ENCODE results near the gene PRPF40B. TPM values are rescaled to one million over a fixed set of nuclear protein-coding genes. Genes with fewer than 3 reads are reported as not detected.

The PRPF40B gene
- total RNA-seq, 1 experiment from 2014 or later, result 27.5 TPM

- intact Hi-C loops (cut with micrococcal nuclease; ENCODE audit: unreplicated experiment), result loop anchor here (5.0 kb wide), 1 partner anchor 275 kb away; the partner anchor contains the start of gene DNAJC22
- H3K9me3 ChIP-seq (ENCODE audit: insufficient read depth, low read depth), result no peaks in the 10 kb centered on the region
- TSS peak; percentile 99 for BruUV-seq (replicated peaks)
- TF ChIP-seq, protein P1, sequence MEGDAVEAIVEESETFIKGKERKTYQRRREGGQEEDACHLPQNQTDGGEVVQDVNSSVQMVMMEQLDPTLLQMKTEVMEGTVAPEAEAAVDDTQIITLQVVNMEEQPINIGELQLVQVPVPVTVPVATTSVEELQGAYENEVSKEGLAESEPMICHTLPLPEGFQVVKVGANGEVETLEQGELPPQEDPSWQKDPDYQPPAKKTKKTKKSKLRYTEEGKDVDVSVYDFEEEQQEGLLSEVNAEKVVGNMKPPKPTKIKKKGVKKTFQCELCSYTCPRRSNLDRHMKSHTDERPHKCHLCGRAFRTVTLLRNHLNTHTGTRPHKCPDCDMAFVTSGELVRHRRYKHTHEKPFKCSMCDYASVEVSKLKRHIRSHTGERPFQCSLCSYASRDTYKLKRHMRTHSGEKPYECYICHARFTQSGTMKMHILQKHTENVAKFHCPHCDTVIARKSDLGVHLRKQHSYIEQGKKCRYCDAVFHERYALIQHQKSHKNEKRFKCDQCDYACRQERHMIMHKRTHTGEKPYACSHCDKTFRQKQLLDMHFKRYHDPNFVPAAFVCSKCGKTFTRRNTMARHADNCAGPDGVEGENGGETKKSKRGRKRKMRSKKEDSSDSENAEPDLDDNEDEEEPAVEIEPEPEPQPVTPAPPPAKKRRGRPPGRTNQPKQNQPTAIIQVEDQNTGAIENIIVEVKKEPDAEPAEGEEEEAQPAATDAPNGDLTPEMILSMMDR (conservative IDR thresholded peaks at IDR 0.05), result no peak
- TF ChIP-seq EZH2 (IDR thresholded peaks at IDR 0.05; ENCODE audit: low read depth), result no peak
- peak in 1 of 2 experiments; percentile 39 for DNase-seq
- ChIA-PET CTCF (interaction anchor here (0.5 to 0.7 kb wide), 6 partner anchors 12 to 770 kb away, joined by 3 to 8 read pairs (median 4); partner anchors contain the start of gene DNAJC22), POLR2A (ENCODE audit: unreplicated experiment) (interaction anchor here (0.6 to 0.7 kb wide), 4 partner anchors 59 to 486 kb away, joined by 4 to 6 read pairs (median 4); no protein-coding TSS in a partner anchor)
- H3K79me2 ChIP-seq (ENCODE audit: low read depth), result no peaks in the 10 kb centered on the region
- H3K27ac ChIP-seq, result peak overlapping the region; percentile 56
- H3K9me2 ChIP-seq (ENCODE audit: insufficient read depth), result no peaks in the 10 kb centered on the region
- peak overlapping the region; percentile 98 for H3K4me2 ChIP-seq
- H3K36me3 ChIP-seq (ENCODE audit: low read depth), result no peaks in the 10 kb centered on the region
- H3K27me3 ChIP-seq (ENCODE audit: insufficient read depth, low read depth), result no peaks in the 10 kb centered on the region
- H3F3A ChIP-seq (ENCODE audit: insufficient read depth, low read depth), result peaks cover 67% of the 10 kb centered on the region
- peaks cover 48% of the 10 kb centered on the region for H3K4me1 ChIP-seq (replicated peaks; ENCODE audit: insufficient read depth)
- H4K20me1 ChIP-seq (ENCODE audit: insufficient read depth), result no peaks in the 10 kb centered on the region
- H2AFZ ChIP-seq, result peak overlapping the region; percentile 95
- peak overlapping the region; percentile 97 for H3K4me3 ChIP-seq
Observed at GRCh38 chr12:49622501-49623141, 740 bp upstream of the PRPF40B start.

- Histone ChIP-seq H3K27ac (peak overlapping the region; percentile 63), H3K4me2 (peak overlapping the region; percentile 22), H3K36me3 (ENCODE audit: low read depth) (no peaks in the 10 kb centered on the region), H3K9me3 (ENCODE audit: insufficient read depth, low read depth) (no peaks in the 10 kb centered on the region), H3K79me2 (ENCODE audit: low read depth) (no peaks in the 10 kb centered on the region), H4K20me1 (ENCODE audit: insufficient read depth) (no peaks in the 10 kb centered on the region), H3K4me1 (replicated peaks; ENCODE audit: insufficient read depth) (peaks cover 35% of the 10 kb centered on the region), H3K4me3 (no peak overlapping the region), H3K27me3 (ENCODE audit: insufficient read depth, low read depth) (no peaks in the 10 kb centered on the region), H3F3A (ENCODE audit: insufficient read depth, low read depth) (peaks cover 58% of the 10 kb centered on the region), H2AFZ (peak overlapping the region; percentile 12; the same call in 1 of the 2 replicates), H3K9me2 (ENCODE audit: insufficient read depth) (no peaks in the 10 kb centered on the region)
- TF ChIP-seq EZH2 (IDR thresholded peaks at IDR 0.05; ENCODE audit: low read depth), result no peak
- TF ChIP-seq, protein P1 (conservative IDR thresholded peaks at IDR 0.05), result no peak
- BruUV-seq (replicated peaks), result TSS peak; percentile 21
- ChIA-PET CTCF (interaction anchor here (0.5 to 0.7 kb wide), 4 partner anchors 13 to 352 kb away, joined by 3 to 5 read pairs (median 4); no protein-coding TSS in a partner anchor), POLR2A (ENCODE audit: unreplicated experiment) (interaction anchor here (0.6 kb wide), 1 partner anchor 24 kb away, joined by 4 read pairs; no protein-coding TSS in a partner anchor)
- DNase-seq, result peak; percentile 42 to 87
- intact Hi-C loops (cut with micrococcal nuclease; ENCODE audit: unreplicated experiment), result loop anchor here (2.0 to 5.0 kb wide), 2 partner anchors 18 to 278 kb away; partner anchors contain the start of gene DNAJC22
Observed at GRCh38 chr12:49624921-49625577, 1.7 kb downstream of the PRPF40B start.

- H3K27me3 ChIP-seq (ENCODE audit: insufficient read depth, low read depth), result no peaks in the 10 kb centered on the region
- no peaks in the 10 kb centered on the region for H3K36me3 ChIP-seq (ENCODE audit: low read depth)
- POLR2A ChIA-PET (ENCODE audit: unreplicated experiment), result no interaction called here
Observed at GRCh38 chr12:49626169-49626835, 2.9 kb downstream of the PRPF40B start.

More at GRCh38 chr12:49626169-49626835, 2.9 kb downstream of the PRPF40B start:
- Histone ChIP-seq H3K4me1 (replicated peaks; ENCODE audit: insufficient read depth) (peaks cover 27% of the 10 kb centered on the region), H3K4me2 (no peak overlapping the region), H3K79me2 (ENCODE audit: low read depth) (no peaks in the 10 kb centered on the region), H3K27ac (no peak overlapping the region), H3F3A (ENCODE audit: insufficient read depth, low read depth) (peaks cover 48% of the 10 kb centered on the region), H2AFZ (no peak overlapping the region), H3K4me3 (no peak overlapping the region), H3K9me3 (ENCODE audit: insufficient read depth, low read depth) (no peaks in the 10 kb centered on the region), H4K20me1 (ENCODE audit: insufficient read depth) (no peaks in the 10 kb centered on the region), H3K9me2 (ENCODE audit: insufficient read depth) (no peaks in the 10 kb centered on the region)
- DNase-seq, result no peak
- intact Hi-C loops (cut with micrococcal nuclease; ENCODE audit: unreplicated experiment), result no loop called here
- no TSS peak for BruUV-seq (replicated peaks)
- TF ChIP-seq EZH2 (IDR thresholded peaks at IDR 0.05; ENCODE audit: low read depth), result no peak
- CTCF ChIA-PET, result interaction anchor here (0.6 kb wide), 1 partner anchor 112 kb away, joined by 3 read pairs; no protein-coding TSS in a partner anchor
